OCI-LY1 (cell line): Measurements from ENCODE around the gene CCDC40.

Source experiments
- CTCF ChIP-seq: fragments of 200-600 bp; sonication (generic), shearing (Covaris generic); IDR thresholded peaks from 2 replicates; pipeline ENCODE4 v1.5.1; 2017; ENCODE audit warnings: mild to moderate bottlenecking, antibody characterized with exemption, low read length, moderate library complexity, mixed read lengths
- EZH2 ChIP-seq: fragments of 200-600 bp; sonication (generic), shearing (Covaris generic); IDR thresholded peaks from 2 replicates; pipeline ENCODE4 v1.8.0; 2017; ENCODE audit warnings: borderline replicate concordance, mixed run types, mild to moderate bottlenecking, antibody characterized with exemption, low read length, moderate library complexity, mixed read lengths

DNA sequence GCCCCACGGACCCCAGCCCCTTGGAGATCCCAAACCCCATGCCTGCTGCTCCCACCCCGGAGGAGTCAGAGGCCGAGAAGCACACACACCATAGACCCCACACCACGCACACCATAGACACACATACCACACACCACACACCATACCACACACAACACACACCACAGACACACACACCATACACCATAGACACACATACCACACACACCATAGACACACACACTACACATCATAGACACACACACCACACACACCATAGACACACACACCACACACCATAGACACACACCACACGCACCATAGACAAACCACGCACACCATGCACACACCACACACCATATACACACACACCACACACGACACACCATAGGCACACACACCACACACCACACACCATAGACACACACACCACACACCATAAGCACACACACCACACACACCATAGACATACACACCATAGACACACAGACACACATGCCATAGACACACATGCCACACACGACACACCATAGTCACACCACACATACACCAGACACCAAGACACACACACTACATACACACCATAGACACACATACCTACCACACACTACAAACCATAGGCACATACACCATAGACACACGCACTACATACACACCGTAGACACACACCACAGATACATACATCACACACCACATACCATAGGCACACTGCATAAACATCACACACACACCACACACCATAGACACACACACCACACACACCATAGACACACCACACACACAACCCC, 12.1 kb upstream of the CCDC40 start:
- TF ChIP-seq CTCF, result no peak
- TF ChIP-seq EZH2, result no peak
